Lower lobe of right lung (tissue), 2 donors: ENCODE data around the gene KCTD19. TPM values are rescaled to one million over a fixed set of nuclear protein-coding genes. Genes with fewer than 3 reads are reported as not detected.

Experiments
- ATAC-seq, 2 donors: fragments of 200-7000 bp; cut with Tn5 transposase; one replicate each; pipeline ENCODE4 v1.9.1; 2020 to 2022; ENCODE audit warnings: mild to moderate bottlenecking in 2 of 2, moderate library complexity in 2 of 2
- DNase-seq: peaks from one replicate; pipeline ENCODE4 v3.0.0-alpha.2; 2020
- H3K27ac ChIP-seq: fragments of 200-600 bp; one replicate; pipeline ENCODE4 v1.8.0; 2022
- H3K27me3 ChIP-seq: fragments of 200-600 bp; one replicate; pipeline ENCODE4 v1.8.0; 2022; ENCODE audit warnings: low read depth
- H3K36me3 ChIP-seq: fragments of 200-600 bp; one replicate; pipeline ENCODE4 v1.8.0; 2022; ENCODE audit warnings: mild to moderate bottlenecking
- H3K4me1 ChIP-seq: fragments of 200-600 bp; one replicate; pipeline ENCODE4 v1.8.0; 2022
- H3K4me3 ChIP-seq: fragments of 200-600 bp; one replicate; pipeline ENCODE4 v1.8.0; 2022; ENCODE audit warnings: mild to moderate bottlenecking
- H3K9me3 ChIP-seq: fragments of 200-600 bp; one replicate; pipeline ENCODE4 v1.8.0; 2022
- intact Hi-C: fragments of 100-400 bp; cut with DNase I; formaldehyde crosslinking; loops from one replicate; pipeline ENCODE4 v1.11.0; 2022
- total RNA-seq: library from RNA; stranded (reverse); fragmentation: NEBNext Ultra II Directional; extraction: Animal tissue kit (Norgen Biotek cat#: 25700); gene quantifications from one replicate; pipeline ENCODE4 v1.2.1, GENCODE V29; 2021
- TF ChIP-seq, protein P1 (sequence below): fragments of 200-600 bp; IDR thresholded peaks from one replicate; pipeline ENCODE4 v1.8.0; 2022; ENCODE audit warnings: antibody characterized with exemption, mild to moderate bottlenecking
- donor health status: DM: no; HTN: yes; CAD: no; lungs with severe emphysema.

The KCTD19 gene
- total RNA-seq, 1 donor from 2014 or later: 0.74 TPM

DNA sequence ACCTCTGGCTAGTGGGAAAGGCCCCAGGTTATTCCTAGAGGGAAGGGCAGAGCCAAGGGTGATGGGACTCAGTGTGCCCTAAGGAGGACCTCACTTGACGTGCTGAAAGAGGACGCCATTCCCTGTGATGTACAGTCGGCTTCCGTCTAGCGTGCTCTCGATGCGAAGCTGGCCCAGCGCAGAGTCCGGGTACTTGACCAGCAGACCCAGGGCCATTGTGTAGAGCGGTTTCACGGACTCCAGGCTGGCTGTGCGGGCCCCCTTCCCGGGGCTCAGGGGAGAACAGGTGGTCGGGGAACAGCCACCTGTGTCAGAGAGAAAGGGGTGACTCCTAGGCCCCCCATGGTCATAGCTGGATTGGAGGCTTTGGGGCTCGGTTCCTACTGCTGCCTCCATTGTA, 27.3 kb downstream of the KCTD19 start:
- Histone ChIP-seq H3K27ac (no peak overlapping the region), H3K4me3 (no peak overlapping the region), H3K9me3 (no peaks in the 10 kb centered on the region), H3K27me3 (no peaks in the 10 kb centered on the region), H3K4me1 (no peaks in the 10 kb centered on the region), H3K36me3 (no peaks in the 10 kb centered on the region)
- ATAC-seq (no peak), DNase-seq (no peak)
- TF ChIP-seq, protein P1, sequence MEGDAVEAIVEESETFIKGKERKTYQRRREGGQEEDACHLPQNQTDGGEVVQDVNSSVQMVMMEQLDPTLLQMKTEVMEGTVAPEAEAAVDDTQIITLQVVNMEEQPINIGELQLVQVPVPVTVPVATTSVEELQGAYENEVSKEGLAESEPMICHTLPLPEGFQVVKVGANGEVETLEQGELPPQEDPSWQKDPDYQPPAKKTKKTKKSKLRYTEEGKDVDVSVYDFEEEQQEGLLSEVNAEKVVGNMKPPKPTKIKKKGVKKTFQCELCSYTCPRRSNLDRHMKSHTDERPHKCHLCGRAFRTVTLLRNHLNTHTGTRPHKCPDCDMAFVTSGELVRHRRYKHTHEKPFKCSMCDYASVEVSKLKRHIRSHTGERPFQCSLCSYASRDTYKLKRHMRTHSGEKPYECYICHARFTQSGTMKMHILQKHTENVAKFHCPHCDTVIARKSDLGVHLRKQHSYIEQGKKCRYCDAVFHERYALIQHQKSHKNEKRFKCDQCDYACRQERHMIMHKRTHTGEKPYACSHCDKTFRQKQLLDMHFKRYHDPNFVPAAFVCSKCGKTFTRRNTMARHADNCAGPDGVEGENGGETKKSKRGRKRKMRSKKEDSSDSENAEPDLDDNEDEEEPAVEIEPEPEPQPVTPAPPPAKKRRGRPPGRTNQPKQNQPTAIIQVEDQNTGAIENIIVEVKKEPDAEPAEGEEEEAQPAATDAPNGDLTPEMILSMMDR: no peak
- intact Hi-C loops: no loop called here

DNA sequence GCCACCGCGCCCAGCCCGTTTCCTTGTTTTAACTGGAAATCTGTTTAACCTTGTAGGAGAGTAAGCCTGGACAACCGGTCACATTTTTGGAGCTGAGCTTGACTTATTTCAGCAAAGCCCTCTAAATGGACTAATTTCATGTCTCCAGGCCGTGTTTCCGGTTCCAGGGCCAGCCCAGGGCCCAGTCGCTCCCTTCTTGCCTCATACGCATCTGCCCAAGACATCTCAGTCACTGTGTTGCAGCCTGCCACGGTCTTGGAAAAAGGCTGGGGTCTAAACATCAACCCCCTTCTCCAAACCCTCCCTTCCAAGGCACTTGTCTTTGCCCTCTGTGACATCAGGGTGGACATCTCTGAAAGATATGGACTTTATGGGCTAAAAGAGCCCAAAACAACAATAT, 28.3 kb downstream of the KCTD19 start:
- Histone ChIP-seq H3K4me3 (no peak overlapping the region), H3K9me3 (no peaks in the 10 kb centered on the region), H3K4me1 (no peaks in the 10 kb centered on the region), H3K27me3 (no peaks in the 10 kb centered on the region), H3K36me3 (no peaks in the 10 kb centered on the region), H3K27ac (no peak overlapping the region)
- TF ChIP-seq, protein P1: no peak
- intact Hi-C loops: no loop called here
- DNase-seq (no peak), ATAC-seq (no peak)

DNA sequence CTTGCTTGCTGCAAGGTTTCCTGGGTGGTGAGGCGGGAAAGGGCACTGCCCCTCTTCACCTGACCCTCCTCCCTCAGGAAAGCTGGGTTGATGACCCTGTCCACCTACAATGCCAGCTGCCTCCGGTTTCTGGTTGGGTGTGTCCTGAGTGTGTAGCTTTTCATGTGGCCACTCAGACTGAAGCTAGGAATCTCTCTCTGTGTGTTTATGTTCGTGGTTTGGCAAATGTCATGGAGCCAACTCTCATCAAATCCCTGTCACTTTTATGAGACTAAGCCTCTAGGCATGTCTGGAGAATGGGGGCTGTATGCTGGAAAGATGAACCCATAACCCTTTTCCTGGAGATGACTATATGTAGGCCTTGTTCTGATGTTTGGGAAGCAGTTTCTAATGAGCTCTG, 30.1 kb downstream of the KCTD19 start:
- no peak overlapping the region for H3K4me3 ChIP-seq
- ATAC-seq (no peak), DNase-seq (no peak)
- H3K27ac ChIP-seq: no peak overlapping the region
- H3K9me3 ChIP-seq: no peaks in the 10 kb centered on the region
- intact Hi-C loops: no loop called here
- no peaks in the 10 kb centered on the region for H3K27me3 ChIP-seq
- no peaks in the 10 kb centered on the region for H3K4me1 ChIP-seq
- TF ChIP-seq, protein P1: no peak
- no peaks in the 10 kb centered on the region for H3K36me3 ChIP-seq

DNA sequence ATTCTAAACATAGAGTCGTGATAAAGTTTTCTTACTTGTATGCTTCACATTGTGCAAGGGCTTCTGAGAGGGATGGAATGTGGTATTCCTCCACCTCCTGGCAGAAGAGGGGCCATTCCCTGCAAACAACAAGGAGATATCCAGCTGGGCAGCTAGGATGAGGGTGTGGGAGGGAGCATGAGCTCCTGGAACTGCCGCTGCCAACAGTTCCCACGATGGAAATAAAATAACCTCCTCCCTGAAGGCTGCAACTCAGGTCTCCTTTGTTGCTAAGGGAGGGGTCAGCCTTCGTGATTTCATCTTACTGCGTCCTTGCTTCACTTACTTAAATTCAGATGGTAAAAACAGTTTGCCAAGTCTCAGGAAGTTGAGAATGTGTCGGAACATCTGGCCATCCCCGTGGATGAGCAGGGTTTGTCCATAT, 31.6 kb downstream of the KCTD19 start:
- DNase-seq: peak; percentile 3
- no peaks in the 10 kb centered on the region for H3K4me1 ChIP-seq
- no peaks in the 10 kb centered on the region for H3K36me3 ChIP-seq
- H3K4me3 ChIP-seq: no peak overlapping the region
- H3K9me3 ChIP-seq: no peaks in the 10 kb centered on the region
- H3K27me3 ChIP-seq: no peaks in the 10 kb centered on the region
- TF ChIP-seq, protein P1: no peak
- H3K27ac ChIP-seq: no peak overlapping the region
- ATAC-seq: no peak
- intact Hi-C loops: no loop called here

DNA sequence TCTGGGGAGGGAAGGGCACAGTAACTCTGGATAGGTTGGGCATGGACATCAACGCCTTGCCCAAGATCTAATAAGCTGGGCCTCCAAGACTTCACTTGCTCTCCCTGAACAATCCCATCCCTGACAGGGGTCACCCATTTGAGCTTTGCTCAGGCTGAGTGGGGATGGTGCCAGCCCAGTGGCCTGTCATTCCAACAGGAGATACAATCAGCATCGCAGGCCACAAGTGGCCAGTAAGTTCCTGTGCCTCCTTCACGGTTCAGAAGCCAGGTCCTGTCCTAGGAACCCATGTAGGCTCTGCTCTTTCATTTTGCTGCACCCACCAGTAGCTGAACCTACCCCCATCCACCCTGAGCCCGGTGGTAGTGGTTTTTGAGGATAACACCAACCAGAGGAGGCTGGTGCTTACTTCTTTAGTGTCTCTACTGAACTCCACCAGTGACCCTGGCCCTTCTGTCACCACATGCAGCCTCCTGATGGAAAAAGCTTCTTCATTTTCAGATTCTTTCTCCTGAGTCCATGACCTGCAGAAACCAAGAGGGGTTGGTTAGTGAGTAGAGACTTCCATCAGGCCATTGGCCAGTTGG, 32.3 kb downstream of the KCTD19 start:
- no peaks in the 10 kb centered on the region for H3K4me1 ChIP-seq
- H3K36me3 ChIP-seq: no peaks in the 10 kb centered on the region
- DNase-seq: peak; percentile 2
- no peak overlapping the region for H3K4me3 ChIP-seq
- H3K9me3 ChIP-seq: no peaks in the 10 kb centered on the region
- H3K27ac ChIP-seq: no peak overlapping the region
- TF ChIP-seq, protein P1: no peak
- ATAC-seq: no peak
- H3K27me3 ChIP-seq: no peaks in the 10 kb centered on the region
- intact Hi-C loops: no loop called here
